Pancreas (tissue), 10 donors: Measurements from ENCODE around the gene KRTAP10-10. TPM values are rescaled to one million over a fixed set of nuclear protein-coding genes. Genes with fewer than 3 reads are reported as not detected.

Experiments
- ATAC-seq, 4 donors: fragments of 200-7000 bp; cut with Tn5 transposase; one replicate each; pipeline versions ENCODE4 v1.8.0 to v1.9.1; 2020; ENCODE audit warnings: mild to moderate bottlenecking in 4 of 4, moderate library complexity in 4 of 4
- DNase-seq, 6 donors: peaks; one replicate each; pipeline ENCODE4 v3.0.0-alpha.2; 2020
- FAIRE-seq: peaks from 2 replicates; lab custom pipeline; 2012; peaks lifted over from hg19 to GRCh38; lab: Jason Lieb, UNC
- H3K27ac ChIP-seq, 4 donors: fragments of 200-600 bp; sonication (generic); 1 replicate in 3 of 4; 2 replicates in 1 of 4; pipeline versions ENCODE4 v1.5.0 to v1.8.0; 2020
- H3K27me3 ChIP-seq, 4 donors: fragments of 200-600 bp; one replicate each; pipeline ENCODE4 v1.8.0; 2021
- H3K36me3 ChIP-seq, 3 donors: fragments of 200-600 bp; sonication (generic) in 1 of 3; one replicate each; pipeline versions ENCODE4 v1.5.0 to v1.8.0; 2020 to 2021
- H3K4me1 ChIP-seq, 3 donors: fragments of 200-600 bp; one replicate each; pipeline ENCODE4 v1.8.0; 2021
- H3K4me3 ChIP-seq, 4 donors: fragments of 200-600 bp; sonication (generic) in 2 of 4; one replicate each; pipeline versions ENCODE4 v1.5.0 to v1.8.0; 2020 to 2021
- H3K9me3 ChIP-seq, 4 donors: fragments of 200-600 bp; one replicate each; pipeline ENCODE4 v1.8.0; 2021
- CTCF ChIP-seq, 4 donors: fragments of 200-600 bp; sonication (generic) in 3 of 4; IDR thresholded peaks; one replicate each; pipeline versions ENCODE4 v1.5.0 to v1.8.0; 2021; ENCODE audit warnings: antibody characterized with exemption in 4 of 4
- WGBS, 2 donors: extraction: QIAGEN DNeasy Blood & Tissue Kit; methylation state at CpG; one replicate each; pipeline ENCODE4 v1.1.7; 2013; 5-methylcytosine and 5-hydroxymethylcytosine counted together
- intact Hi-C, 3 donors: fragments of 100-400 bp; cut with DNase I; formaldehyde crosslinking; loops; one replicate each; pipeline versions ENCODE4 v1.11.1 to v1.14.2; 2022
- polyA plus RNA-seq, 2 donors: library from polyadenylated mRNA; stranded (reverse); fragments of 200-250 nt; gene quantifications; one replicate each; pipeline ENCODE4 v1.2.3, GENCODE V29; 2013
- total RNA-seq, 6 donors: library from RNA; stranded (reverse); fragmentation: NEBNext Ultra II Directional in 4 of 6; extraction: Animal tissue kit (Norgen Biotek cat#: 25700) in 4 of 6; gene quantifications; one replicate each; pipeline versions ENCODE4 v1.2.1 to v1.2.4, GENCODE V29; 2021 to 2023
- donor health status: healthy with polysubstance abuse.
- donor health status: DM: no; HTN: no; CAD: no; lungs with moderate emphysema.
- donor health status: DM: no; HTN: no; CAD: no.
- donor health status: control.
- donor health status: control.
- donor health status: Bipolar disorder and iron deficiency.
- donor health status: DM: yes; HTN: yes; CAD: no.
- donor health status: DM: no; HTN: no; CAD: no.
- donor health status: DM: no; HTN: no; CAD: no.
- donor health status: DM: yes; HTN: yes; CAD: no.

Gene KRTAP10-10
- total and polyA plus RNA-seq, 8 donors, result not detected

- Histone ChIP-seq H3K9me3 (no peaks in the 10 kb centered on the region), H3K4me3 (no peak overlapping the region), H3K4me1 (no peaks in the 10 kb centered on the region), H3K27ac (no peak overlapping the region), H3K36me3 (no peaks in the 10 kb centered on the region), H3K27me3 (no peaks in the 10 kb centered on the region)
- FAIRE-seq (no peak), ATAC-seq (no peak), DNase-seq (no peak)
- TF ChIP-seq CTCF (IDR thresholded peaks at IDR 0.05), result no peak
- intact Hi-C loops, result no loop called here
- 75% methylated on average over 12 of the region's 12 CpGs for WGBS, 2 donors
Observed at GRCh38 chr21:44650973-44651675, 14.0 kb downstream of the KRTAP10-10 start.

- intact Hi-C loops, result no loop called here
- 54 to 67% methylated on average over 14 of the region's 14 CpGs for WGBS, 2 donors
Observed at GRCh38 chr21:44653123-44653522, 16.0 kb downstream of the KRTAP10-10 start.

GRCh38 chr21:44653656-44654575 lies 16.8 kb downstream of the KRTAP10-10 start:
- intact Hi-C loops, result no loop called here
- H3K9me3 ChIP-seq, result no peaks in the 10 kb centered on the region
- 61 to 66% methylated on average over 17 of the region's 17 CpGs for WGBS, 2 donors
- H3K4me3 ChIP-seq, result no peak overlapping the region
- no peak for TF ChIP-seq CTCF (IDR thresholded peaks at IDR 0.05)
- no peak overlapping the region for H3K27ac ChIP-seq
- ATAC-seq (no peak), DNase-seq (no peak), FAIRE-seq (no peak)
- H3K36me3 ChIP-seq, result no peaks in the 10 kb centered on the region
- H3K4me1 ChIP-seq, result no peaks in the 10 kb centered on the region
- H3K27me3 ChIP-seq, result peaks cover 0 to 10% (median 0%) of the 10 kb centered on the region in 4 donors

More at GRCh38 chr21:44653123-44653522, 16.0 kb downstream of the KRTAP10-10 start:
- Histone ChIP-seq H3K36me3 (no peaks in the 10 kb centered on the region), H3K4me3 (no peak overlapping the region), H3K27ac (no peak overlapping the region), H3K9me3 (no peaks in the 10 kb centered on the region), H3K4me1 (no peaks in the 10 kb centered on the region), H3K27me3 (peaks cover 0 to 8% (median 0%) of the 10 kb centered on the region in 4 donors)
- FAIRE-seq (no peak), ATAC-seq (no peak), DNase-seq (no peak)
- TF ChIP-seq CTCF (IDR thresholded peaks at IDR 0.05), result no peak

GRCh38 chr21:44654576-44655175 lies 17.5 kb downstream of the KRTAP10-10 start, which contains the start of gene KRTAP12-4:
KRTAP12-4 (minus strand) TSS chr21:44654659; CDS start chr21:44654614, 45 bp downstream.
- no peak for DNase-seq
- H3K27ac ChIP-seq, result no peak within 1 kb of the TSS
- no peaks in the 10 kb centered on the region for H3K9me3 ChIP-seq
- H3K27me3 ChIP-seq, result peaks cover 0 to 13% (median 0%) of the 10 kb centered on the region in 4 donors
- no peaks in the 10 kb centered on the region for H3K4me1 ChIP-seq
- H3K4me3 ChIP-seq, result no peak within 1 kb of the TSS
- no peaks in the 10 kb centered on the region for H3K36me3 ChIP-seq
- no peak for FAIRE-seq
- no peak for TF ChIP-seq CTCF (IDR thresholded peaks at IDR 0.05)
- ATAC-seq, result no peak
- intact Hi-C loops, result no loop called here
- 51 to 63% methylated on average over 9 of the region's 9 CpGs for WGBS, 2 donors
